Measurements from ENCODE around the gene A4GNT.

Gene A4GNT

GRCh38 chr3:138078096-138078495 lies 54.1 kb downstream of the A4GNT start (continued):
- no peak for TF ChIP-seq AEBP2 (tag by site-specific recombination; IDR thresholded peaks at IDR 0.05; ENCODE audit: borderline replicate concordance)
- no peak for TF ChIP-seq ZNF530 (tag by site-specific recombination; IDR thresholded peaks at IDR 0.05; ENCODE audit: low read depth)
- TF ChIP-seq, protein P1, sequence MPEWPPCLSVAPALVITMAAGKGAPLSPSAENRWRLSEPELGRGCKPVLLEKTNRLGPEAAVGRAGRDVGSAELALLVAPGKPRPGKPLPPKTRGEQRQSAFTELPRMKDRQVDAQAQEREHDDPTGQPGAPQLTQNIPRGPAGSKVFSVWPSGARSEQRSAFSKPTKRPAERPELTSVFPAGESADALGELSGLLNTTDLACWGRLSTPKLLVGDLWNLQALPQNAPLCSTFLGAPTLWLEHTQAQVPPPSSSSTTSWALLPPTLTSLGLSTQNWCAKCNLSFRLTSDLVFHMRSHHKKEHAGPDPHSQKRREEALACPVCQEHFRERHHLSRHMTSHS (tag by site-specific recombination; IDR thresholded peaks at IDR 0.05) = no peak
